Activated CD4-positive, alpha-beta T cell treated with anti-CD3 and anti-CD28 coated beads for 36 hours (primary cell): ENCODE results near the gene SEC24C. TPM values are rescaled to one million over a fixed set of nuclear protein-coding genes. Genes with fewer than 3 reads are reported as not detected.
"Not testable (repeated sequence)": the region's sequence is repeated elsewhere in the genome, so short reads cannot be mapped to it uniquely, and the experiment has no call there.

Experiments used
- ATAC-seq: fragments of 200-7000 bp; cut with Tn5 transposase; one replicate; pipeline ENCODE4 v1.10.0; 2021; ENCODE audit warnings: mild to moderate bottlenecking, moderate library complexity
- CTCF ChIA-PET: fragments of 350-600 bp; sonication (Branson Sonifier 250); formaldehyde crosslinking; loops from one replicate; lab custom pipeline; 2021; ENCODE audit warnings: antibody characterized with exemption; lab: Charles Lee
- POLR2A ChIA-PET: fragments of 350-600 bp; sonication (Branson Sonifier 250); formaldehyde crosslinking; loops from one replicate; lab custom pipeline; 2021; ENCODE audit warnings: antibody characterized with exemption, inconsistent platforms; lab: Charles Lee
- DNase-seq: peaks from one replicate; pipeline ENCODE4 v3.0.0-alpha.2; 2020
- H3K27ac Mint-ChIP-seq: one replicate; pipeline ENCODE4 v1.8.0; 2021; ENCODE audit warnings: mixed read lengths
- H3K27me3 Mint-ChIP-seq: one replicate; pipeline ENCODE4 v1.8.0; 2021; ENCODE audit warnings: mixed read lengths
- H3K36me3 Mint-ChIP-seq: one replicate; pipeline ENCODE4 v1.8.0; 2021; ENCODE audit warnings: low read depth, mixed read lengths
- H3K4me1 Mint-ChIP-seq: one replicate; pipeline ENCODE4 v1.8.0; 2021; ENCODE audit warnings: mixed read lengths
- H3K4me3 Mint-ChIP-seq: one replicate; pipeline ENCODE4 v1.8.0; 2021; ENCODE audit warnings: mild to moderate bottlenecking, moderate library complexity, mixed read lengths
- H3K9me3 Mint-ChIP-seq: one replicate; pipeline ENCODE4 v1.8.0; 2021; ENCODE audit warnings: low read depth, mixed read lengths
- intact Hi-C, 2 experiments: fragments of 100-400 bp; cut with DNase I in 1 of 2; cut with micrococcal nuclease in 1 of 2; formaldehyde crosslinking; loops; one replicate each; pipeline versions ENCODE4 v1.14.2 to v1.15.1; 2022 to 2024; cut with DNase I, micrococcal nuclease
- total RNA-seq, 2 experiments: library from RNA; stranded (reverse); gene quantifications; one replicate each; pipeline ENCODE4 v1.2.3, GENCODE V29; 2021

The SEC24C gene
- total RNA-seq, 2 experiments from 2014 or later, result 84.6 to 88.2 TPM

GRCh38 chr10:73732426-73732825, 11.7 kb upstream of the SEC24C start:
- no peak for ATAC-seq
- Mint-ChIP-seq H3K4me1 (peaks cover 9% of the 10 kb centered on the region), H3K27me3 (no peaks in the 10 kb centered on the region), H3K27ac (no peak overlapping the region), H3K4me3 (peak overlapping the region; percentile 32), H3K9me3 (no peaks in the 10 kb centered on the region), H3K36me3 (peaks cover 9% of the 10 kb centered on the region)
- ChIA-PET POLR2A (no interaction called here), CTCF (no interaction called here)
- no peak for DNase-seq
- intact Hi-C loops, result loop anchor here in 1 of 2 experiments (5.0 kb wide), 1 partner anchor 485 kb away; the partner anchor contains the start of gene DNAJC9

- intact Hi-C loops, result loop anchor here in 1 of 2 experiments (5.0 kb wide), 1 partner anchor 486 kb away; the partner anchor contains the start of gene DNAJC9
- Mint-ChIP-seq H3K4me3 (no peak overlapping the region), H3K27me3 (no peaks in the 10 kb centered on the region), H3K4me1 (peaks cover 6% of the 10 kb centered on the region), H3K36me3 (peaks cover 6% of the 10 kb centered on the region), H3K9me3 (no peaks in the 10 kb centered on the region), H3K27ac (no peak overlapping the region)
- no peak for ATAC-seq
- ChIA-PET CTCF (interaction anchor here (1.1 kb wide), 1 partner anchor 11 kb away, joined by 6 read pairs; the partner anchor contains the start of gene SEC24C), POLR2A (interaction anchor here (0.6 kb wide), 1 partner anchor 488 kb away, joined by 5 read pairs; no protein-coding TSS in a partner anchor)
- no peak for DNase-seq
Measured at GRCh38 chr10:73732931-73733623, 11.1 kb upstream of the SEC24C start.

GRCh38 chr10:73734028-73734720, 10.0 kb upstream of the SEC24C start:
- ChIA-PET POLR2A (interaction anchor here (0.6 kb wide), 2 partner anchors 19 to 489 kb away, joined by 3 to 5 read pairs; no protein-coding TSS in a partner anchor), CTCF (interaction anchor here (0.6 to 1.1 kb wide), 2 partner anchors 10 to 858 kb away, joined by 3 to 6 read pairs; partner anchors contain the start of gene SEC24C)
- Mint-ChIP-seq H3K4me3 (no peak overlapping the region), H3K27me3 (no peaks in the 10 kb centered on the region), H3K9me3 (no peaks in the 10 kb centered on the region), H3K27ac (no peak overlapping the region), H3K36me3 (peaks cover 6% of the 10 kb centered on the region), H3K4me1 (peaks cover 4% of the 10 kb centered on the region)
- ATAC-seq (no peak), DNase-seq (no peak)
- intact Hi-C loops, result loop anchor here in 1 of 2 experiments (5.0 kb wide), 1 partner anchor 487 kb away; the partner anchor contains the start of gene DNAJC9

- Mint-ChIP-seq H3K27ac (no peak overlapping the region), H3K4me1 (peaks cover 4% of the 10 kb centered on the region), H3K4me3 (no peak overlapping the region), H3K27me3 (no peaks in the 10 kb centered on the region), H3K9me3 (no peaks in the 10 kb centered on the region), H3K36me3 (peaks cover 6% of the 10 kb centered on the region)
- no peak for DNase-seq
- ChIA-PET POLR2A (no interaction called here), CTCF (no interaction called here)
- intact Hi-C loops, result loop anchor here in 1 of 2 experiments (5.0 kb wide), 1 partner anchor 488 kb away; the partner anchor contains the start of gene DNAJC9
- no peak for ATAC-seq
Measured at GRCh38 chr10:73734796-73735305, 9.3 kb upstream of the SEC24C start.

GRCh38 chr10:73740501-73741254, 3.5 kb upstream of the SEC24C start:
- H3K9me3 Mint-ChIP-seq, DNase-seq, H3K27ac Mint-ChIP-seq, ATAC-seq, H3K36me3 Mint-ChIP-seq, H3K4me3 Mint-ChIP-seq, H3K27me3 Mint-ChIP-seq, POLR2A ChIA-PET: not testable (repeated sequence)
- CTCF ChIA-PET, result interaction anchor here (0.6 kb wide), 1 partner anchor 205 kb away, joined by 4 read pairs; no protein-coding TSS in a partner anchor
- intact Hi-C loops, result loop anchor here in 1 of 2 experiments (5.0 to 10.0 kb wide), 2 partner anchors 328 to 1386 kb away; partner anchors contain the start of genes ANXA7 and DNAJB12
- peaks cover 27% of the 10 kb centered on the region for H3K4me1 Mint-ChIP-seq

- DNase-seq, result no peak
- CTCF ChIA-PET, result interaction anchor here (1.3 to 2.2 kb wide), 3 partner anchors 11 to 137 kb away, joined by 5 to 9 read pairs (median 5); no protein-coding TSS in a partner anchor
- H3K27me3 Mint-ChIP-seq, result no peaks in the 10 kb centered on the region
- no peak overlapping the region for H3K27ac Mint-ChIP-seq
- H3K36me3 Mint-ChIP-seq, result peaks cover 4% of the 10 kb centered on the region
- ATAC-seq, result no peak
- H3K4me3 Mint-ChIP-seq, result peak overlapping the region; percentile 95
- peaks cover 37% of the 10 kb centered on the region for H3K4me1 Mint-ChIP-seq
- H3K9me3 Mint-ChIP-seq, result no peaks in the 10 kb centered on the region
- POLR2A ChIA-PET, result interaction anchor here (2.4 to 3.9 kb wide), 2 partner anchors 12 to 30 kb away, joined by 8 to 28 read pairs; a partner anchor contains a TSS
- intact Hi-C loops, result loop anchor here in 1 of 2 experiments (5.0 to 10.0 kb wide), 2 partner anchors 330 to 1388 kb away; partner anchors contain the start of genes ANXA7 and DNAJB12
Measured at GRCh38 chr10:73742454-73742734, 1.8 kb upstream of the SEC24C start.

GRCh38 chr10:73743327-73743904, 756 bp upstream of the SEC24C start:
- Mint-ChIP-seq H3K4me3 (peak overlapping the region; percentile 95), H3K9me3 (no peaks in the 10 kb centered on the region), H3K4me1 (peaks cover 38% of the 10 kb centered on the region), H3K27me3 (no peaks in the 10 kb centered on the region), H3K27ac (peak overlapping the region; percentile 100), H3K36me3 (peaks cover 6% of the 10 kb centered on the region)
- DNase-seq, result no peak
- intact Hi-C loops, result loop anchor here in 1 of 2 experiments (5.0 to 10.0 kb wide), 2 partner anchors 331 to 1389 kb away; partner anchors contain the start of genes ANXA7 and DNAJB12
- ChIA-PET CTCF (interaction anchor here (0.8 to 2.2 kb wide), 9 partner anchors 10 to 136 kb away, joined by 3 to 9 read pairs (median 5); no protein-coding TSS in a partner anchor), POLR2A (interaction anchor here (0.6 to 3.9 kb wide), 5 partner anchors 13 to 521 kb away, joined by 3 to 28 read pairs (median 3); a partner anchor contains a TSS)
- no peak for ATAC-seq

- Mint-ChIP-seq H3K4me1 (peaks cover 46% of the 10 kb centered on the region), H3K27ac (peak overlapping the region; percentile 100), H3K9me3 (no peaks in the 10 kb centered on the region), H3K27me3 (no peaks in the 10 kb centered on the region), H3K36me3 (peaks cover 11% of the 10 kb centered on the region), H3K4me3 (peak overlapping the region; percentile 95)
- intact Hi-C loops, result loop anchor here (1.0 to 10.0 kb wide), 14 partner anchors 14 to 1390 kb away; partner anchors contain the start of genes ZSWIM8 (in 2 of the 2), ADK (in 1 of the 2), ANXA7 (in 1 of the 2) and DNAJB12 (in 1 of the 2)
- DNase-seq (peak; percentile 81), ATAC-seq (peak; percentile 52)
- CTCF ChIA-PET, result interaction anchor here (1.0 to 1.9 kb wide), 2 partner anchors 11 to 29 kb away, joined by 3 to 6 read pairs; no protein-coding TSS in a partner anchor
- POLR2A ChIA-PET, result interaction anchor here (0.5 to 3.9 kb wide), 7 partner anchors 14 to 649 kb away, joined by 3 to 28 read pairs (median 4); a partner anchor contains a TSS
Measured at GRCh38 chr10:73744664-73744975, 448 bp downstream of the SEC24C start.

- intact Hi-C loops, result loop anchor here in 1 of 2 experiments (10.0 kb wide), 1 partner anchor 1392 kb away; the partner anchor contains the start of gene DNAJB12
- Mint-ChIP-seq H3K4me3 (peak overlapping the region; percentile 10), H3K4me1 (peaks cover 55% of the 10 kb centered on the region), H3K9me3 (no peaks in the 10 kb centered on the region), H3K27ac (peak overlapping the region; percentile 30), H3K27me3 (no peaks in the 10 kb centered on the region), H3K36me3 (peaks cover 24% of the 10 kb centered on the region)
- DNase-seq (no peak), ATAC-seq (no peak)
- ChIA-PET CTCF (interaction anchor here (0.8 to 0.9 kb wide), 2 partner anchors 9 to 210 kb away, joined by 4 to 5 read pairs; no protein-coding TSS in a partner anchor), POLR2A (interaction anchor here (0.6 kb wide), 1 partner anchor 125 kb away, joined by 10 read pairs; no protein-coding TSS in a partner anchor)
Measured at GRCh38 chr10:73746721-73747120, 2.5 kb downstream of the SEC24C start.

GRCh38 chr10:73750819-73751218, 6.6 kb downstream of the SEC24C start:
- ATAC-seq (no peak), DNase-seq (no peak)
- Mint-ChIP-seq H3K27me3 (no peaks in the 10 kb centered on the region), H3K4me1 (peaks cover 33% of the 10 kb centered on the region), H3K4me3 (no peak overlapping the region), H3K27ac (no peak overlapping the region), H3K9me3 (no peaks in the 10 kb centered on the region), H3K36me3 (peaks cover 42% of the 10 kb centered on the region)
- intact Hi-C loops, result no loop called here
- ChIA-PET POLR2A (no interaction called here), CTCF (no interaction called here)
